ENCODE data around the gene CACNB2.

Gene CACNB2

DNA sequence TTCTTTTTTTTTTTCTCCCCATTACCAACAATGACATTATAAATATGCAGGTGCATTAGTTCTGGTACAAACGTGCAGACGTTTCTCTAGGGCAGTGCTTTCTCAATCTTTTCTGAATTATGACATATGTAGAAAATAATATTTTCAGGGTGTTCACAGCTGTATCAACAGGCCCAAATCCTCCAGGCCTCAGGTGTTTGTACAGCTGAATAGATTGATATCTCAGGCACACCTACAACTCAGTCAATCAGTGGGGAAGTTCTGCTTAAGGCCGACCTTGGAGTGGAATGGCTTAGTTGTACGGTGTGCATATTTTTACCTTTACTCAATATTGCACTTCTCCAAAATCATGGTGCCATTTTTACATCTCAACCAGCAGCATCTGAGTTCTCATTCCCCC lies 71.6 kb downstream of the CACNB2 start:
- H3K27me3 Mint-ChIP-seq (ENCODE audit: low read depth) = no peaks in the 10 kb centered on the region
- no peaks in the 10 kb centered on the region for H3K9me3 Mint-ChIP-seq
- H3K4me1 Mint-ChIP-seq = peaks cover 8% of the 10 kb centered on the region
- TF ChIP-seq, protein P1, sequence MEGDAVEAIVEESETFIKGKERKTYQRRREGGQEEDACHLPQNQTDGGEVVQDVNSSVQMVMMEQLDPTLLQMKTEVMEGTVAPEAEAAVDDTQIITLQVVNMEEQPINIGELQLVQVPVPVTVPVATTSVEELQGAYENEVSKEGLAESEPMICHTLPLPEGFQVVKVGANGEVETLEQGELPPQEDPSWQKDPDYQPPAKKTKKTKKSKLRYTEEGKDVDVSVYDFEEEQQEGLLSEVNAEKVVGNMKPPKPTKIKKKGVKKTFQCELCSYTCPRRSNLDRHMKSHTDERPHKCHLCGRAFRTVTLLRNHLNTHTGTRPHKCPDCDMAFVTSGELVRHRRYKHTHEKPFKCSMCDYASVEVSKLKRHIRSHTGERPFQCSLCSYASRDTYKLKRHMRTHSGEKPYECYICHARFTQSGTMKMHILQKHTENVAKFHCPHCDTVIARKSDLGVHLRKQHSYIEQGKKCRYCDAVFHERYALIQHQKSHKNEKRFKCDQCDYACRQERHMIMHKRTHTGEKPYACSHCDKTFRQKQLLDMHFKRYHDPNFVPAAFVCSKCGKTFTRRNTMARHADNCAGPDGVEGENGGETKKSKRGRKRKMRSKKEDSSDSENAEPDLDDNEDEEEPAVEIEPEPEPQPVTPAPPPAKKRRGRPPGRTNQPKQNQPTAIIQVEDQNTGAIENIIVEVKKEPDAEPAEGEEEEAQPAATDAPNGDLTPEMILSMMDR (IDR thresholded peaks at IDR 0.05; ENCODE audit: unreplicated experiment in 3 of 3) = no peak
- no peak overlapping the region for H3K4me3 Mint-ChIP-seq
- H3K27ac Mint-ChIP-seq = no peak overlapping the region
- H3K36me3 Mint-ChIP-seq (ENCODE audit: low read depth) = no peaks in the 10 kb centered on the region

DNA sequence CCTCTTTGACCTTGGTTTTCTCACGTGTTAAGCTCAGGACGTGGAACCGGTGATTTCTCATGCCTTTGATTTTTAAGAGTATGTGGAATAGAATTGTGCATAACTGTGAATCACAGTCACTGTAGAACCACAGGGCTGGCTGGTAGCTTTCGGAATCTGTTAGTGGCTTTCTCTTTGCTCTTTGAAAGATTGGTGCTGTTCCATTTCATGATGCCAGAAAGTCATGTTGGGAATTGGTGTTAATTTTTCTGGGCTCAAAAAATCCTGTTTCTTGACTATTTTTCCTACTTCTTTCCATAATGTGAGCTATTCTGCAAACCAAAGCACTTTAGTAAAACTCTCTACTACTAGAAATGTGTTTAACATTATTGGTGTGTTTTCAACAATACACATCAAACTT lies 73.0 kb downstream of the CACNB2 start:
- H3K9me3 Mint-ChIP-seq = no peaks in the 10 kb centered on the region
- H3K27ac Mint-ChIP-seq = no peak overlapping the region
- H3K27me3 Mint-ChIP-seq (ENCODE audit: low read depth) = no peaks in the 10 kb centered on the region
- H3K36me3 Mint-ChIP-seq (ENCODE audit: low read depth) = no peaks in the 10 kb centered on the region
- H3K4me3 Mint-ChIP-seq = no peak overlapping the region
- H3K4me1 Mint-ChIP-seq = peaks cover 8% of the 10 kb centered on the region
- TF ChIP-seq, protein P1 (IDR thresholded peaks at IDR 0.05; ENCODE audit: unreplicated experiment in 3 of 3) = no peak

- Mint-ChIP-seq H3K4me1 (peaks cover 8% of the 10 kb centered on the region), H3K27me3 (ENCODE audit: low read depth) (no peaks in the 10 kb centered on the region), H3K9me3 (no peaks in the 10 kb centered on the region), H3K27ac (peak overlapping the region in 1 of 3 experiments; percentile 22), H3K36me3 (ENCODE audit: low read depth) (no peaks in the 10 kb centered on the region), H3K4me3 (no peak overlapping the region)
- TF ChIP-seq, protein P1 (IDR thresholded peaks at IDR 0.05; ENCODE audit: unreplicated experiment in 3 of 3) = peak; percentile 87 to 89 (median 88)
Observed at GRCh38 chr10:18214691-18215563, 74.7 kb downstream of the CACNB2 start.

- Mint-ChIP-seq H3K36me3 (ENCODE audit: low read depth) (no peaks in the 10 kb centered on the region), H3K9me3 (no peaks in the 10 kb centered on the region), H3K27ac (no peak overlapping the region), H3K27me3 (ENCODE audit: low read depth) (peaks cover 3% of the 10 kb centered on the region), H3K4me3 (no peak overlapping the region), H3K4me1 (peaks cover 8% of the 10 kb centered on the region)
- TF ChIP-seq, protein P1 (IDR thresholded peaks at IDR 0.05; ENCODE audit: unreplicated experiment in 3 of 3) = peak; percentile 42 to 62 (median 53)
Observed at GRCh38 chr10:18216482-18216881, 76.3 kb downstream of the CACNB2 start.

GRCh38 chr10:18217577-18217976 lies 77.4 kb downstream of the CACNB2 start:
- Mint-ChIP-seq H3K4me1 (peaks cover 8% of the 10 kb centered on the region), H3K27me3 (ENCODE audit: low read depth) (peaks cover 4% of the 10 kb centered on the region)

More at GRCh38 chr10:18217577-18217976, 77.4 kb downstream of the CACNB2 start:
- Mint-ChIP-seq H3K36me3 (ENCODE audit: low read depth) (no peaks in the 10 kb centered on the region), H3K27ac (no peak overlapping the region), H3K9me3 (no peaks in the 10 kb centered on the region), H3K4me3 (no peak overlapping the region)
- TF ChIP-seq, protein P1 (IDR thresholded peaks at IDR 0.05; ENCODE audit: unreplicated experiment in 3 of 3) = no peak
